ENCODE measurements around the gene SIX6. TPM values are rescaled to one million over a fixed set of nuclear protein-coding genes. Genes with fewer than 3 reads are reported as not detected.

Gene SIX6
- total and polyA plus RNA-seq, 2 experiments from 2014 or later: not detected

- Histone ChIP-seq H3K9me3 (ENCODE audit: low read depth) (no peaks in the 10 kb centered on the region), H3K36me3 (no peaks in the 10 kb centered on the region), H3K27ac (no peak overlapping the region), H3K27me3 (peaks cover 98% of the 10 kb centered on the region), H3K4me1 (ENCODE audit: low read depth) (no peaks in the 10 kb centered on the region), H3K4me3 (peak overlapping the region; percentile 33)
- TF ChIP-seq CTCF (IDR thresholded peaks at IDR 0.05; ENCODE audit: low read depth, low read length): no peak
- peak in 1 of 2 donors; percentile 40 for DNase-seq (ENCODE audit: low read depth in 1 of 2, low spot score in 1 of 2)
Measured at GRCh38 chr14:60515511-60516289, 6.8 kb downstream of the SIX6 start.

GRCh38 chr14:60532442-60532841 lies 23.5 kb downstream of the SIX6 start:
- TF ChIP-seq CTCF (IDR thresholded peaks at IDR 0.05; ENCODE audit: low read depth, low read length): no peak
- Histone ChIP-seq H3K9me3 (ENCODE audit: low read depth) (no peaks in the 10 kb centered on the region), H3K36me3 (no peaks in the 10 kb centered on the region), H3K4me1 (ENCODE audit: low read depth) (no peaks in the 10 kb centered on the region), H3K27me3 (peaks cover 3% of the 10 kb centered on the region), H3K27ac (no peak overlapping the region), H3K4me3 (no peak overlapping the region)
- DNase-seq (ENCODE audit: low read depth in 1 of 2, low spot score in 1 of 2): no peak

- Histone ChIP-seq H3K27me3 (peaks cover 2% of the 10 kb centered on the region), H3K36me3 (no peaks in the 10 kb centered on the region), H3K27ac (no peak overlapping the region), H3K4me1 (ENCODE audit: low read depth) (no peaks in the 10 kb centered on the region), H3K4me3 (no peak overlapping the region), H3K9me3 (ENCODE audit: low read depth) (no peaks in the 10 kb centered on the region)
- no peak for TF ChIP-seq CTCF (IDR thresholded peaks at IDR 0.05; ENCODE audit: low read depth, low read length)
- DNase-seq (ENCODE audit: low read depth in 1 of 2, low spot score in 1 of 2): no peak
Measured at GRCh38 chr14:60537663-60538062, 28.7 kb downstream of the SIX6 start.

- DNase-seq (ENCODE audit: low read depth in 1 of 2, low spot score in 1 of 2): no peak
- Histone ChIP-seq H3K4me3 (no peak overlapping the region), H3K4me1 (ENCODE audit: low read depth) (no peaks in the 10 kb centered on the region), H3K27me3 (peaks cover 4% of the 10 kb centered on the region), H3K9me3 (ENCODE audit: low read depth) (no peaks in the 10 kb centered on the region), H3K27ac (no peak overlapping the region), H3K36me3 (no peaks in the 10 kb centered on the region)
- no peak for TF ChIP-seq CTCF (IDR thresholded peaks at IDR 0.05; ENCODE audit: low read depth, low read length)
Measured at GRCh38 chr14:60544659-60545058, 35.7 kb downstream of the SIX6 start.

GRCh38 chr14:60553808-60554207 lies 44.9 kb downstream of the SIX6 start:
- no peaks in the 10 kb centered on the region for H3K9me3 ChIP-seq (ENCODE audit: low read depth)
- TF ChIP-seq CTCF (IDR thresholded peaks at IDR 0.05; ENCODE audit: low read depth, low read length): no peak
- H3K27me3 ChIP-seq: no peaks in the 10 kb centered on the region
- no peaks in the 10 kb centered on the region for H3K4me1 ChIP-seq (ENCODE audit: low read depth)
- H3K4me3 ChIP-seq: no peak overlapping the region
- no peaks in the 10 kb centered on the region for H3K36me3 ChIP-seq
- no peak overlapping the region for H3K27ac ChIP-seq
- DNase-seq (ENCODE audit: low read depth in 1 of 2, low spot score in 1 of 2): peak in 1 of 2 donors; percentile 13

All from cardiac muscle cell (in vitro differentiated cells and primary cell).